ENCODE data around the gene STIP1.
A peak's percentile ranks its signal among the peaks of the same experiment; 100 is the strongest.

STIP1 gene

DNA sequence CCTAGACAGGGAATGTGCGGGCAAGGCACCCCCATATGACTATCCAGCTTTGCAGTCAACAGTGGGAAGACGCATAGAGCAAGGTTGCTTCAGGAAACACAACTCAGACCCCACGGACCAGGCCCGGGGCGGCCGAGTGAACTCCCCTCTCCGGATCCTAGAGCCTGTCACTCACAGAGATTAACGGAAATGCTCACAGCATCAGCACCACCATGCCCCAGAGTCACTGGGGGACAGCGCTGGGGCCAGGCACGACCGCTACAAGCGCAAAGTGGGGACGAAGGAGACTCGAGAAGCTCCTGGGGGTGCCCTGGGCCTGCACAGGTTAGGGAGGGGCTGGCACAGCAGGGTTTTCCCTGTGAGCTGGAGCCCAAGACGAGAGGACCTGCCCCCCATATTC lies 35.9 kb upstream of the STIP1 start:
- Histone ChIP-seq H3K27ac (ENCODE audit: low read length) (no peak overlapping the region), H3K9ac (ENCODE audit: low read length) (no peak overlapping the region), H3K79me2 (ENCODE audit: low read length) (no peaks in the 10 kb centered on the region), H3K4me3 (ENCODE audit: low read length) (no peak overlapping the region), H3K4me2 (ENCODE audit: low read length) (no peak overlapping the region), H3K27me3 (ENCODE audit: low read depth, low read length) (no peaks in the 10 kb centered on the region), H2AFZ (ENCODE audit: low read depth, low read length) (no peak overlapping the region), H3K36me3 (replicated peaks; ENCODE audit: low read depth, low read length) (no peaks in the 10 kb centered on the region), H4K20me1 (ENCODE audit: insufficient read depth, low read length) (peaks cover 4% of the 10 kb centered on the region; the same call in 1 of the 2 replicates), H3K4me1 (ENCODE audit: low read length) (peaks cover 18% of the 10 kb centered on the region), H3K9me3 (ENCODE audit: insufficient read depth, low read length) (no peaks in the 10 kb centered on the region)
- TF ChIP-seq, protein P1, sequence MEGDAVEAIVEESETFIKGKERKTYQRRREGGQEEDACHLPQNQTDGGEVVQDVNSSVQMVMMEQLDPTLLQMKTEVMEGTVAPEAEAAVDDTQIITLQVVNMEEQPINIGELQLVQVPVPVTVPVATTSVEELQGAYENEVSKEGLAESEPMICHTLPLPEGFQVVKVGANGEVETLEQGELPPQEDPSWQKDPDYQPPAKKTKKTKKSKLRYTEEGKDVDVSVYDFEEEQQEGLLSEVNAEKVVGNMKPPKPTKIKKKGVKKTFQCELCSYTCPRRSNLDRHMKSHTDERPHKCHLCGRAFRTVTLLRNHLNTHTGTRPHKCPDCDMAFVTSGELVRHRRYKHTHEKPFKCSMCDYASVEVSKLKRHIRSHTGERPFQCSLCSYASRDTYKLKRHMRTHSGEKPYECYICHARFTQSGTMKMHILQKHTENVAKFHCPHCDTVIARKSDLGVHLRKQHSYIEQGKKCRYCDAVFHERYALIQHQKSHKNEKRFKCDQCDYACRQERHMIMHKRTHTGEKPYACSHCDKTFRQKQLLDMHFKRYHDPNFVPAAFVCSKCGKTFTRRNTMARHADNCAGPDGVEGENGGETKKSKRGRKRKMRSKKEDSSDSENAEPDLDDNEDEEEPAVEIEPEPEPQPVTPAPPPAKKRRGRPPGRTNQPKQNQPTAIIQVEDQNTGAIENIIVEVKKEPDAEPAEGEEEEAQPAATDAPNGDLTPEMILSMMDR (IDR thresholded peaks at IDR 0.05; ENCODE audit: low read depth, low read length): no peak

DNA sequence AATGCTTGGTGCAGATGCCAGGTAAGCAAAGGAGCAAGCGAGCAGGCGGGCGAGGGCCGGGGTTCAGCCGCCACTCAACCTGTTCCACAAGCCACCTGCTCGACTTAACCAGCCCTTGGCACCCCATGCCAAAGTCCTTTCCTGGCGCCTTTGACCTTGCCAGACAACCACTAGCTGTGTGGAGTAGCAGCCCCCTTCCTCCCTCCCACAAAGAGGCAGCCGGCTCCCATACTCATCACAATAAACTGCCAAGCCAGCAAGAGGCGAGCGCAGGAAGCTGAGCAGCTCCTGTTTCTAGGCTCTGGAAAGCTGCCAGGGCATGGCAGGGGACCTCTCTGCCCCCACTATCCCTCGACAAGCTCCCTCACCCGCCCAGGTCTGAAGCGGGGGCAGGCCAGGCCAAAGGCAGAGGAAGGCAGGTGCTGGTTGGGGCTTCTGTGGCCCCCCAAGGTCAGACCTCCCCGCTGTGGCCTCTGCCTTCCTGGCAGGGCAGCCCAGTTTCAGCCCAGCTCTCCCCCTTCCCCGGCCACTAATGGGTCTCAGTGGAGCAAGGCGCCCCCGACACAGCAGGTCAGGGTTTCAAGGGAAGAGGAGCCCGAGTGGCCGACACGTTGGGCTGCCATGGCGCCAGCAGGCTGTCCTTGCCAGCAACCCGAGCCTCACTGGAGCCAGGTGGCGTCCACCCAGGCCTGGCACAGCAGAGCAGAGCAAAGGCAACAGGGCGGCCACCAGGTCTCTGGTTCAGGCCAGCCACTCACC lies 35.3 kb upstream of the STIP1 start:
- Histone ChIP-seq H3K4me2 (ENCODE audit: low read length) (no peak overlapping the region), H3K79me2 (ENCODE audit: low read length) (no peaks in the 10 kb centered on the region), H3K4me1 (ENCODE audit: low read length) (peaks cover 18% of the 10 kb centered on the region), H3K36me3 (replicated peaks; ENCODE audit: low read depth, low read length) (no peaks in the 10 kb centered on the region), H3K27ac (ENCODE audit: low read length) (no peak overlapping the region), H4K20me1 (ENCODE audit: insufficient read depth, low read length) (peaks cover 4% of the 10 kb centered on the region; the same call in 1 of the 2 replicates), H3K9ac (ENCODE audit: low read length) (no peak overlapping the region), H3K9me3 (ENCODE audit: insufficient read depth, low read length) (no peaks in the 10 kb centered on the region), H2AFZ (ENCODE audit: low read depth, low read length) (no peak overlapping the region), H3K4me3 (ENCODE audit: low read length) (no peak overlapping the region), H3K27me3 (ENCODE audit: low read depth, low read length) (no peaks in the 10 kb centered on the region)
- TF ChIP-seq, protein P1 (IDR thresholded peaks at IDR 0.05; ENCODE audit: low read depth, low read length): no peak
- no peak for TF ChIP-seq EZH2phosphoT487 (IDR thresholded peaks at IDR 0.05; ENCODE audit: low read depth)

DNA sequence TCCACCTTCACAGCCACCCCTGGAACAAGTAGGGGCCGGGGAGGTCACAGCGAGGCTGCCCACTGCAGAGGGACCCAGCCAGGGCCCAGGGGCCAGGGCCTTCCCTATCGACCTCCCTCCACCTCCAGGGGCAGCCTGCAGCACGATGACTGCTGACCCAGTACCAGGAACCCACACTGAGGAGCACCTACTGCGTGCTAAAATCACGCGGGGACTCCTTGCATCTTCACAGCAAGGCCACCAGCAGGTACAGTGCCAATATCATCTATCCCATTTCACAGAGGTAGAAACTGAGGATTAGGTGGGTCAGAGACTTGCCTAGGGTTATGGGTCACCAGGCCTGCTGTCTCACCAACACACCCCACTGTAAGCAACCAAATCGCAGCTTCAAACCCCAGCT lies 34.6 kb upstream of the STIP1 start:
- Histone ChIP-seq H4K20me1 (ENCODE audit: insufficient read depth, low read length) (peaks cover 4% of the 10 kb centered on the region; the same call in 1 of the 2 replicates), H3K9ac (ENCODE audit: low read length) (no peak overlapping the region), H3K36me3 (replicated peaks; ENCODE audit: low read depth, low read length) (no peaks in the 10 kb centered on the region), H3K27me3 (ENCODE audit: low read depth, low read length) (no peaks in the 10 kb centered on the region), H3K27ac (ENCODE audit: low read length) (no peak overlapping the region), H3K4me2 (ENCODE audit: low read length) (no peak overlapping the region), H3K9me3 (ENCODE audit: insufficient read depth, low read length) (no peaks in the 10 kb centered on the region), H3K4me3 (ENCODE audit: low read length) (no peak overlapping the region), H3K79me2 (ENCODE audit: low read length) (no peaks in the 10 kb centered on the region), H3K4me1 (ENCODE audit: low read length) (peaks cover 18% of the 10 kb centered on the region), H2AFZ (ENCODE audit: low read depth, low read length) (no peak overlapping the region)
- TF ChIP-seq, protein P1 (IDR thresholded peaks at IDR 0.05; ENCODE audit: low read depth, low read length): no peak
- no peak for TF ChIP-seq EZH2phosphoT487 (IDR thresholded peaks at IDR 0.05; ENCODE audit: low read depth)

DNA sequence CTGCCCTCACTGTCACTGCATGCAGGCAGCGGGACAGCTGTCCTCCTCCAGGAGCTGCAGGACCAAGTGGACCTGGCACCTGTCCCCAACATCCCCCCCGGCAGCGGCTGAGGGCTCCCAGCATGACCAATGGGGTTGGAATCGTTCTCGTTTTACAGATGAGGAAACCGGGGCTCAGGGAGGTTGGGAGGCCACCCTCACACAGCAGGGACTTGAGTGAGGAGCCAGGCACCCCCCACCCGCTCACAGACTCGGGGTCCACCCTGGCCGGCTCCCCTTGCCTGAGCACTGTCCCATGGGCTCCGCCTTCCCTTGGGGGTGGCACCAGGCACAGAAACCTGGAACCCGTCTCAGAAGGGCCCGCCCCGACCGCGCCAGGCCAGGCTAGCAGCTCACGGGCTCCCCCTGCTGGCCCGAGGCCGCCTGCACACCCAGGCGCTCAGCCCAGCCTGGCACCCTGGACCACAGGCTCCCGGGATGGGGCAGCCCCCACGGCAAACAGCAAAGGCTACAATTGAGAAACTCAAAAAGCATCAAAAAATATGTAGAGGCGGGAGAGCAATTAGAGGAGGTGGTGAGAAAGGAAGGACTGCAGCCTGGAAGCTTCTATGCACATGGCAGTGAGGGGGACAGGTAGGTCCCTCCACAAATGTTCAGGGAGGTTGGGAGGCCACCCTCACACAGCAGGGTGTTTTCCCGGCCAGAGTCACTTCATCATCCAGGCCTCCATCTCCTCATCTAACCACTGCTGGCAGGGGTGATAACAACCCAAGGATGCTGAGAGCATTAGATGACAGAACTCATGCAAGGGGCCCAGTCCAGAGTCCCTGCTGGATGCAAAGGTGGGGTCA lies 32.9 kb upstream of the STIP1 start:
- Histone ChIP-seq H3K4me3 (ENCODE audit: low read length) (peak overlapping the region; percentile 59), H4K20me1 (ENCODE audit: insufficient read depth, low read length) (peaks cover 4% of the 10 kb centered on the region; the same call in 1 of the 2 replicates), H3K27ac (ENCODE audit: low read length) (no peak overlapping the region), H3K27me3 (ENCODE audit: low read depth, low read length) (no peaks in the 10 kb centered on the region), H2AFZ (ENCODE audit: low read depth, low read length) (peak overlapping the region; percentile 49; the same call in 1 of the 2 replicates), H3K4me1 (ENCODE audit: low read length) (peaks cover 18% of the 10 kb centered on the region), H3K9me3 (ENCODE audit: insufficient read depth, low read length) (no peaks in the 10 kb centered on the region), H3K79me2 (ENCODE audit: low read length) (no peaks in the 10 kb centered on the region), H3K4me2 (ENCODE audit: low read length) (peak overlapping the region; percentile 72), H3K9ac (ENCODE audit: low read length) (peak overlapping the region; percentile 7; the same call in 1 of the 2 replicates), H3K36me3 (replicated peaks; ENCODE audit: low read depth, low read length) (no peaks in the 10 kb centered on the region)
- TF ChIP-seq, protein P1 (IDR thresholded peaks at IDR 0.05; ENCODE audit: low read depth, low read length): peak; percentile 99
- TF ChIP-seq EZH2phosphoT487 (IDR thresholded peaks at IDR 0.05; ENCODE audit: low read depth): no peak
